T-cell (primary cell): ENCODE data around the gene RAE1. TPM values are rescaled to one million over a fixed set of nuclear protein-coding genes. Genes with fewer than 3 reads are reported as not detected.
"Not testable (repeated sequence)": the region's sequence is repeated elsewhere in the genome, so short reads cannot be mapped to it uniquely, and the experiment has no call there.

ENCODE experiments used
- ATAC-seq, 4 experiments: fragments of 200-7000 bp in 3 of 4; fragments of 150-1000 bp in 1 of 4; cut with Tn5 transposase; replicated peaks in 1 of 4; 1 replicate in 3 of 4; 2 replicates in 1 of 4; pipeline ENCODE4 v1.10.0; 2021; ENCODE audit warnings: moderate library complexity in 3 of 4, mild to moderate bottlenecking in 2 of 4, moderate number of reproducible peaks in 1 of 4
- CTCF ChIA-PET, 2 donors: fragments of 300-600 bp; sonication (Branson Sonifier 250); formaldehyde crosslinking; loops; one replicate each; lab custom pipeline; 2022; ENCODE audit warnings: antibody characterized with exemption in 2 of 2; lab: Charles Lee
- POLR2A ChIA-PET, 2 donors: fragments of 300-600 bp; sonication (Branson Sonifier 250); formaldehyde crosslinking; loops; one replicate each; lab custom pipeline; 2022; ENCODE audit warnings: antibody characterized with exemption in 2 of 2; lab: Charles Lee
- DNase-seq, 35 experiments: peaks; one replicate each; pipeline versions ENCODE4 v3.0.0 to v3.0.0-alpha.2; 2013 to 2023
- H3K27ac ChIP-seq: one replicate; pipeline ENCODE4 v1.5.1; 2013; ENCODE audit warnings: low read length
- H3K27me3 ChIP-seq, 2 experiments: replicated peaks in 1 of 2; 1 replicate in 1 of 2; 2 replicates in 1 of 2; pipeline versions ENCODE4 v1.6.1 to v1.7.0; 2013; ENCODE audit warnings: low read length in 1 of 2, mixed read lengths in 1 of 2; ENCODE audit not compliant: control insufficient read depth in 2 of 2, insufficient read depth in 2 of 2; ENCODE audit errors: extremely low read depth in 1 of 2
- H3K36me3 ChIP-seq, 2 donors: 1 replicate in 1 of 2; 2 replicates in 1 of 2; pipeline versions ENCODE4 v1.6.1 to v1.7.0; 2013; ENCODE audit warnings: low read length in 1 of 2; ENCODE audit not compliant: control insufficient read depth in 2 of 2, insufficient read depth in 1 of 2; ENCODE audit errors: extremely low read depth in 1 of 2
- H3K4me1 ChIP-seq, 2 experiments: 1 replicate in 1 of 2; 2 replicates in 1 of 2; pipeline versions ENCODE4 v1.6.1 to v1.7.0; 2013; ENCODE audit warnings: low read length in 2 of 2, mixed read lengths in 1 of 2; ENCODE audit not compliant: insufficient read depth in 2 of 2, control insufficient read depth in 1 of 2; ENCODE audit errors: extremely low read depth in 1 of 2
- H3K4me3 ChIP-seq, 2 donors: 1 replicate in 1 of 2; 2 replicates in 1 of 2; pipeline versions ENCODE4 v1.5.1 to v1.7.0; 2013; ENCODE audit warnings: mild to moderate bottlenecking in 2 of 2, low read length in 1 of 2, moderate library complexity in 1 of 2; ENCODE audit not compliant: control insufficient read depth in 1 of 2; ENCODE audit errors: extremely low read depth in 1 of 2
- H3K9me3 ChIP-seq: 2 replicates; pipeline ENCODE4 v1.7.0; 2013
- H3K27ac Mint-ChIP-seq, 2 donors: one replicate each; pipeline ENCODE4 v1.8.0; 2020 to 2021; ENCODE audit warnings: mild to moderate bottlenecking in 2 of 2, mixed read lengths in 2 of 2
- H3K27me3 Mint-ChIP-seq, 2 donors: one replicate each; pipeline ENCODE4 v1.8.0; 2021 to 2022; ENCODE audit warnings: mixed read lengths in 2 of 2
- H3K36me3 Mint-ChIP-seq: one replicate; pipeline ENCODE4 v1.8.0; 2021; ENCODE audit warnings: mixed read lengths
- H3K4me1 Mint-ChIP-seq, 3 donors: one replicate each; pipeline ENCODE4 v1.8.0; 2020 to 2022; ENCODE audit warnings: mixed read lengths in 3 of 3, mild to moderate bottlenecking in 1 of 3
- H3K4me3 Mint-ChIP-seq, 3 donors: one replicate each; pipeline ENCODE4 v1.8.0; 2020 to 2022; ENCODE audit warnings: mild to moderate bottlenecking in 3 of 3, mixed read lengths in 3 of 3, moderate library complexity in 3 of 3
- H3K9me3 Mint-ChIP-seq, 3 donors: one replicate each; pipeline ENCODE4 v1.8.0; 2020 to 2022; ENCODE audit warnings: mixed read lengths in 3 of 3
- WGBS: methylation state at CpG from one replicate; pipeline ENCODE4 v1.1.5; 2013; ENCODE audit warnings: missing lambda C conversion rate; ENCODE audit not compliant: insufficient coverage; 5-methylcytosine and 5-hydroxymethylcytosine counted together
- total RNA-seq, 35 experiments: library from RNA in 6 of 35; stranded (reverse) in 6 of 35; fragments of 120-200 nt in 1 of 35; gene quantifications; one replicate each; pipeline versions ENCODE4 v1.2.1 to v1.2.4 and lab custom pipeline; 2013 to 2026

Gene RAE1
- total RNA-seq, 5 donors from 2014 or later (not counting 1 experiment from before 2014, with no cell fraction given), result 29.0 to 41.1 (median 29.4) TPM

GRCh38 chr20:57419479-57419878, 68.4 kb downstream of the RAE1 start:
- H3K9me3 Mint-ChIP-seq, H3K4me3 ChIP-seq, DNase-seq, H3K36me3 Mint-ChIP-seq, H3K4me3 Mint-ChIP-seq, H3K27me3 ChIP-seq, CTCF ChIA-PET, ATAC-seq, H3K27me3 Mint-ChIP-seq, H3K9me3 ChIP-seq, H3K36me3 ChIP-seq, H3K27ac Mint-ChIP-seq, H3K4me1 ChIP-seq, H3K27ac ChIP-seq: not testable (repeated sequence)
- peaks cover 15 to 30% (median 21%) of the 10 kb centered on the region in 3 donors for H3K4me1 Mint-ChIP-seq
- POLR2A ChIA-PET, result interaction anchor here in 1 of 2 donors (1.1 kb wide), 1 partner anchor 21 kb away, joined by 3 read pairs; no protein-coding TSS in a partner anchor
- WGBS, result no CpG with 5 or more reads among the region's 4 CpGs

GRCh38 chr20:57420571-57421252, 69.7 kb downstream of the RAE1 start:
- H3K27ac ChIP-seq, result no peak overlapping the region
- peaks cover 9 to 14% of the 10 kb centered on the region in 2 experiments for H3K4me1 ChIP-seq
- Mint-ChIP-seq H3K27me3 (no peaks in the 10 kb centered on the region), H3K36me3 (no peaks in the 10 kb centered on the region), H3K4me3 (no peak overlapping the region), H3K4me1 (peaks cover 24 to 39% (median 27%) of the 10 kb centered on the region in 3 donors), H3K27ac (no peak overlapping the region), H3K9me3 (no peaks in the 10 kb centered on the region)
- ATAC-seq (peak in 1 of 4 experiments; percentile 6), DNase-seq (no peak)
- H3K27me3 ChIP-seq, result no peaks in the 10 kb centered on the region
- CTCF ChIA-PET, result interaction anchor here in 1 of 2 donors (0.7 kb wide), 1 partner anchor 786 kb away, joined by 3 read pairs; no protein-coding TSS in a partner anchor
- 85% methylated on average over 12 of the region's 20 CpGs for WGBS
- H3K4me3 ChIP-seq, result no peak overlapping the region
- POLR2A ChIA-PET, result interaction anchor here in 1 of 2 donors (0.6 kb wide), 1 partner anchor 50 kb away, joined by 4 read pairs; no protein-coding TSS in a partner anchor
- H3K36me3 ChIP-seq, result no peaks in the 10 kb centered on the region
- no peaks in the 10 kb centered on the region for H3K9me3 ChIP-seq

- Histone ChIP-seq H3K9me3 (no peaks in the 10 kb centered on the region), H3K27ac (no peak overlapping the region), H3K4me1 (peaks cover 10 to 16% of the 10 kb centered on the region in 2 experiments), H3K4me3 (no peak overlapping the region), H3K27me3 (peaks cover 0 to 1% of the 10 kb centered on the region in 2 experiments), H3K36me3 (no peaks in the 10 kb centered on the region)
- peak in 1 of 4 experiments; percentile 2 for ATAC-seq
- ChIA-PET POLR2A (interaction anchor here in 1 of 2 donors (0.6 kb wide), 1 partner anchor 50 kb away, joined by 4 read pairs; no protein-coding TSS in a partner anchor), CTCF (no interaction called here)
- 93% methylated on average over 14 of the region's 26 CpGs for WGBS
- H3K4me3 Mint-ChIP-seq, result no peak overlapping the region
- no peak for DNase-seq
- H3K9me3 Mint-ChIP-seq, result no peaks in the 10 kb centered on the region
- no peaks in the 10 kb centered on the region for H3K36me3 Mint-ChIP-seq
- no peak overlapping the region for H3K27ac Mint-ChIP-seq
- H3K27me3 Mint-ChIP-seq, result no peaks in the 10 kb centered on the region
- peaks cover 28 to 40% (median 29%) of the 10 kb centered on the region in 3 donors for H3K4me1 Mint-ChIP-seq
Measured at GRCh38 chr20:57421253-57422220, 70.5 kb downstream of the RAE1 start.

GRCh38 chr20:57422254-57422653, 71.2 kb downstream of the RAE1 start:
- WGBS, result 85% methylated on average over 4 of the region's 7 CpGs
- CTCF ChIA-PET, result no interaction called here
- POLR2A ChIA-PET, result no interaction called here

GRCh38 chr20:57425150-57426013, 74.3 kb downstream of the RAE1 start:
- H3K27me3 ChIP-seq, result peaks cover 0 to 11% of the 10 kb centered on the region in 2 experiments
- Mint-ChIP-seq H3K27me3 (no peaks in the 10 kb centered on the region), H3K4me3 (peak overlapping the region in 1 of 3 donors; percentile 33), H3K4me1 (peaks cover 32 to 48% (median 41%) of the 10 kb centered on the region in 3 donors), H3K27ac (no peak overlapping the region), H3K36me3 (no peaks in the 10 kb centered on the region), H3K9me3 (no peaks in the 10 kb centered on the region)
- H3K27ac ChIP-seq, result no peak overlapping the region
- DNase-seq, result no peak
- peak in 1 of 4 experiments; percentile 34 for ATAC-seq
- CTCF ChIA-PET, result interaction anchor here in 1 of 2 donors (0.9 kb wide), 1 partner anchor 12 kb away, joined by 4 read pairs; no protein-coding TSS in a partner anchor
- H3K36me3 ChIP-seq, result no peaks in the 10 kb centered on the region
- H3K4me3 ChIP-seq, result peak overlapping the region in 1 of 2 donors; percentile 12
- POLR2A ChIA-PET, result interaction anchor here in 1 of 2 donors (0.7 kb wide), 1 partner anchor 970 kb away, joined by 8 read pairs; no protein-coding TSS in a partner anchor
- H3K4me1 ChIP-seq, result peaks cover 17 to 44% of the 10 kb centered on the region in 2 experiments
- 68% methylated on average over 7 of the region's 17 CpGs for WGBS
- H3K9me3 ChIP-seq, result no peaks in the 10 kb centered on the region

More at GRCh38 chr20:57422254-57422653, 71.2 kb downstream of the RAE1 start:
- DNase-seq, result no peak
- H3K27me3 ChIP-seq, result peaks cover 0 to 4% of the 10 kb centered on the region in 2 experiments
- H3K9me3 Mint-ChIP-seq, result no peaks in the 10 kb centered on the region
- H3K9me3 ChIP-seq, result no peaks in the 10 kb centered on the region
- H3K4me3 Mint-ChIP-seq, result no peak overlapping the region
- H3K27me3 Mint-ChIP-seq, result no peaks in the 10 kb centered on the region
- no peaks in the 10 kb centered on the region for H3K36me3 Mint-ChIP-seq
- peaks cover 33 to 48% (median 34%) of the 10 kb centered on the region in 3 donors for H3K4me1 Mint-ChIP-seq
- H3K27ac ChIP-seq, result no peak overlapping the region
- H3K4me3 ChIP-seq, result no peak overlapping the region
- no peak for ATAC-seq
- H3K27ac Mint-ChIP-seq, result no peak overlapping the region
- H3K4me1 ChIP-seq, result peaks cover 11 to 19% of the 10 kb centered on the region in 2 experiments
- H3K36me3 ChIP-seq, result no peaks in the 10 kb centered on the region
